H4 (cell line): Measurements from ENCODE around the gene MS4A7. TPM values are rescaled to one million over a fixed set of nuclear protein-coding genes. Genes with fewer than 3 reads are reported as not detected.

ENCODE experiments used
- DNase-seq: peaks from one replicate; pipeline ENCODE4 v3.0.0-alpha.2; 2015; ENCODE audit warnings: low spot score
- total RNA-seq: library from RNA; depleted of rRNA; stranded (reverse); fragments of >200 nt; shearing (Covaris generic); gene quantifications from 2 replicates; pipeline ENCODE4 v1.2.3, GENCODE V29; 2014

MS4A7 gene
- total RNA-seq, 1 experiment from 2014 or later: not detected

- DNase-seq: peak; percentile 55
These were observed 7.5 kb upstream of the MS4A7 start for GRCh38 chr11:60370811-60371298.

- no peak for DNase-seq
These were observed 6.9 kb upstream of the MS4A7 start for GRCh38 chr11:60371386-60371785.

DNA sequence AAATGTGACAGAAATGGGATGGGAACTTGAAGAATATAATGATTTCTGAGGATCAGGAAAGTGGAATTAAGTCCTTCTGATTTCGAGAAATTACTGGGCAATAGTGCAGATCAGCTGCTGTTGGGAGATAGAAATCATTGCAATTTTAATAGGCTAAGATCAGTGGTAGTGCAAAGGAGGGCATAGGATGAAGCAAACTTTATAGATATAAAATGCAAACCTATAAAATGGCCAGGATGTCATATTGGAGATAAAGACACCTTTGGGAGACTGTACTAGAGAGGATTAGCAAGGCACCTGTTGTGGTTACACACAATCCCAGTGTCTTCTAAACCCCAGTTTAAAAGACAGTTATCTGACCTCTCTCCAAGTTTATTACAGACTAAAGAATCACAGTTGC, 6.5 kb upstream of the MS4A7 start:
- DNase-seq: no peak

DNA sequence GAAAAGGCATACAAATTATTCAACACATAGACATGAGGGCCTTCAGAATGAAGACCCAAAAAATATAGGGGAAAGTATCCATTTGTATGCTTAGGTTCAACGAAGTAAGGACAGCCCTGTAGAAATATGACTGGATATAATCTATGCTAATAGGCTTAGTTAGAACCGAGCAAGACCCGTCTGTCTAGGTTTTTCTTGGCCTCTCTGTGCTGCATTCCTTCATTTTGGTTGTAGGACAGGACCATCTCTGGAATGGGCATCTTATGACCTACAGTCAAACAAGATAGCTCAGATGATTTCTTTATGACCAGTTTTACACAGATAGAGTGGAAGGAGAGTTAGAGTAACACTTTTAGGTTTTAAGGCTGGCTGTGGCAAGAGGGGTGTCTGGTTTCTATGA, 5.6 kb upstream of the MS4A7 start:
- no peak for DNase-seq

GRCh38 chr11:60375316-60375715, 3.0 kb upstream of the MS4A7 start:
- DNase-seq: no peak

DNA sequence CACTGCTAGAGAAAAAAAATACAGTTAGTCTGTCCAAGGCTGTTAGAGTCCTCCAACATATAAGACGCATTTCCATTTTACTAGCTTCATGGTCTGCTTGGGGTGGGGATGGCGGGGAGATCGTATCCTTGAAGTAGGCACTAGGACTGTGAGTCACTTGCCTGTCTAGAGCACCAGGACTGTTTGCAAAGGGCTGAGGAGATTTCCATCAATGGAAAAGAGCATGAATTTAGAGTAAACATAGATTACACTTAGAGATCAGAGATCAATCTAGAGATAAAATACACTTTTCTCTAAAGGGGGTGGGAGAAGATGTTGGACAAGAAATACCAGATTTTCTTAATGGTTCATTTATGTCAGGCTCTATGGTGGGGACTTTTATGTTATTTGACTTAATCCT, 1.7 kb upstream of the MS4A7 start:
- DNase-seq: no peak

DNA sequence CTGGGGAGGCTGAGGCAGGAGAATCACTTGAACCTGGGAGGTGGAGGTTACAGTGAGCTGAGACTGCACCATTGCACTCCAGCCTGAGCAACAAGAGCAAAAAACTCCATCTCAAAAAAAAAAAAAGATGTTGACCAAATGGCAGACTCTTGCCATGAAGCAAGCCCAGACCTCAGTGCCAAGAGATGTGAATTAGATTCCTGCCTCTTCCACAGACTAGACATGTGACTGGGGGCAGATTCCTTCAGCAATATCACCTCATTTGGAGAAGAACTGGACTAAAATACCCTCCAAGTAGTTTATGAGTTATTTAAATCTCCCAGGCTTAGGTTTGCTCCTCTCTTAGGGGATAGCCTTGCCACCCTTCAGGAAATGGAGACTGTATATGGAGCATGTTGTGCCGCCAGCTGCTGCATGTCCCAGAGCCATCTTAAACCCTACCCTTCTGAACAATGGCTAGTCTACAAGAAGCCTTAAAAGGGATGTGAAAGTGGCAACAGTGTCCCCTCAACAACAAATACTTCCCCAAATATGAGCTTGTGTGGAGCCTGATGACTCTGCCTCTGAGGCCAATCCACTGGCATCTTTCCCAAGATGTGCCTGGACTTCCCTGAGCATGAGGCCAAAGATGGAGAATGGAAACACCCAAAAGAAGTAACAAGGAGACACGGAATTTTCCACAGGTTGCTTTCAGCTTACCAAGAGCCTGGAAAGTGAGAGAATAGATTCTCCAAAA, 763 bp upstream of the MS4A7 start:
- no peak for DNase-seq

DNA sequence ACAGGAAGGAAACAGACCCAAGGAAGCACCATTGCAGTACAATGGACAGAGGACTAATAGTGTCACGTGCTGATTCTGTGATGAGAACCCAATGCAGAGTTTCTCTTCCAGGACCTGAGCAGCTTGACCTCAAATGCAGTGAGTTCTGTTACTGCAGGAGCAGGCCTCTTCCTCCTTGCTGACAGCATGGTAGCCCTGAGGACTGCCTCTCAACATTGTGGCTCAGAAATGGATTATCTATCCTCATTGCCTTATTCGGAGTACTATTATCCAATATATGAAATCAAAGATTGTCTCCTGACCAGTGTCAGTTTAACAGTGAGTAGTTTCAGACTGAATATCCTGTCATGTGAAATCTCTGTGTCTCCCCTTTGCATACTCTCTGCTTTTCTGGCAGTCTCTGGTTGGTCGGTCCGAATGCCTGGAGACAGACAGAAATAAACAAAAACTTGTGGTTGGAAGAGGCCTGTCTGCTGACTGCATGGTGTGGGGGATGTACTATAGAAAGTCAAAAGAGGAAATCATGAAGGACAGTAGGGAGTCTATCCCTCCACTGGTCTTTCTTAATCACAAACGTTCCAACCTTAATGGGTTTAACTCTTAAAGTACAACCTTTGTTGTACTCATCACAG, 11.1 kb downstream of the MS4A7 start:
- DNase-seq: no peak

GRCh38 chr11:60390419-60390818, 12.1 kb downstream of the MS4A7 start:
- DNase-seq: no peak

- DNase-seq: no peak
These were observed 14.0 kb downstream of the MS4A7 start for GRCh38 chr11:60392361-60392760.

DNA sequence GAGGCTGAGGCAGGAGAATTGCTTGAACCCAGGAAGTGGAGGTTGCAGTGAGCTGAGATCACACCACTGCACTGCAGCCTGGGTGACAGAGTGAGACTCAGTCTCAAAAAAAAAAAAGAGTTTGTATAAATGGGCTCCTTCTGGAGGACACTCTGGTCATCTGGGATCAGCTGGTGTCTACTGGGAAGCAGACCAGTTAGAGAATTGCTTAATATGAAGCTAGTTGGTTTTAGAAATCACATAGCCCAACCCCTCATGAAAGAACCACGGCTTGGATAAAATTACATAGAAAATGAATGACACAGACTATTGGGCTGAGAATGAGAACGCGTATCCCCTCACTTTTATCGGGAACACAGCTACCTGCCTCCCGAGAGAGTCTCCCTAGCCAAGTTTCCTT, 14.7 kb downstream of the MS4A7 start:
- DNase-seq: no peak

DNA sequence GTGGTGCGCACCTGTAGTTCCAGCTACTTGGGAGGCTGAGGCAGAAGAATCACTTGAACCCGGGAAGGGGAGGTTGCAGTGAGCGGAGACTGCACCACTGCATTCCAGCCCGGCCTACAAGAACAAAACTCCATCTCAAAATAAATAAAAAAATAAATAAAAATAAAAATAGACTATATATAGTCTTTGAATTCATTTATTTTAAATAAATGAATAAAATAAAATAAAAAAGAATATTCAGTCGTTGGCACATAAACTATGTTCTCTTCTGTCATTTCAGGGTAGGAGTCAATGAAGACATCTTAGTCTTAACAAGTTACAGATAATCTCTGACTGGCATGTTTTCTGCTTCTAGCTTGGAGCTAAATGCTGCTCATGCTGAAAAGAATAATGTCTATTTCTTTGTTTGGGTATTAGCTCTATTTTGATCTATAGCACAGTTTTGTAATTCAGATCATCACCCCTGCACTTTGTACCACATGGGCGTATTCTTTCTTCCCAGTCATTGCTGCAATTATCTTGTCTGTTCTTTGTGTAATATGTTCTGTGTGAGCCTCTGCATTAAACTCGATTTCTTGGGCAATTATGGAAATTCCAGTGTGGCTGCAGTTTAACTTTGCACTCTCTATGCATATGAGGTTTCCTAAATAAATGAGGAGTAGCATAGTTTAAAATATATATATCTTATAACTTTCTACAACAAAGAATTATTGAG, 16.5 kb downstream of the MS4A7 start:
- no peak for DNase-seq

DNA sequence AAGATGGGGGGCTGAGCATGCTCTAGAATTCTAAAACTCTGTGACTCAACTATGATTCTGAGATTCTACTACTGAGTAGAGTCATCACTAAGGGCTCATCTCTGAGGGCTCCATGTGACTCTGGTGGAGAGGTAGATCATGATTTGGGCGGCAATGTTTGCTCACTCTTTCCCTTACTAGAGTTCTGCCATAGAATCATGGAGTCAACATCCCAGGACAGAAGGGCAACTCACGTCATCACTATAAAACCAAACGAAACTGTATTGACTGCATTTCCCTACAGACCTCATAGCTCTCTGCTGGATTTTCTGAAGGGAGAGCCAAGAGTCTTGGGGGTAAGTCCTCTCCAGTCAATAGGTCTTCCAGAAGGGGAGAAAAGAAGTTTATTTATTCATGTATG, 18.1 kb downstream of the MS4A7 start, which contains the start of gene MS4A14:
MS4A14 (plus strand) TSS at position 78 of the 400 bp plus-strand sequence; CDS start at position 198, 120 bp downstream.
- DNase-seq: no peak

GRCh38 chr11:60396799-60397198, 18.5 kb downstream of the MS4A7 start:
- no peak for DNase-seq

- no peak for DNase-seq
These were observed 41.7 kb downstream of the MS4A7 start for GRCh38 chr11:60420015-60420414.

DNA sequence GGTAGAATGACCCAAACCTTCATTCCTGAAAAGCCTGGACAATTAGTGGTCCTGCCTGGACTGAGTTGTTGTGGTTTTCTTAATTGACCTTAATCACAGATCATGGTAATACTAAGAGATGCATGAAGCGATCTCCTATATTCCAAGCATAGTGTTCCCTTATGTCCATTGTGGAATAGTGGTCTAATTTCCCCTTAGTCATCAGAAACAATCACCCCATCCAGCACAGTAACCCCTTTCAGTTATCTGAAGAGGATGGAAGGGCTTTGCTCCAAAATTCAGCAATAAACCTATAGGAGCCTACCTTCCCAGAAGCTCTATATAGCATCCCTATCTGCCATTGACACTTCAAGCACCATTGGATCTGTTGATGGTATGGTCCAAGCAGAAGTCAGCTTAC, 44.3 kb downstream of the MS4A7 start:
- no peak for DNase-seq

GRCh38 chr11:60428517-60428916, 50.2 kb downstream of the MS4A7 start:
- DNase-seq: peak; percentile 93

GRCh38 chr11:60429272-60429671, 50.9 kb downstream of the MS4A7 start, which contains the start of gene MS4A5:
TSS of gene MS4A5 (plus strand) at chr11:60429572. CDS start at chr11:60429675, 103 bp downstream.
- no peak for DNase-seq

- DNase-seq: no peak
These were observed 52.9 kb downstream of the MS4A7 start for GRCh38 chr11:60431251-60431650.

- DNase-seq: no peak
These were observed 55.1 kb downstream of the MS4A7 start for GRCh38 chr11:60433401-60433800.
